SU-DHL-6 (cell line): Measurements from ENCODE around the gene NAGPA.

Experiments
- CTCF ChIP-seq: fragments of 200-600 bp; sonication (generic); IDR thresholded peaks from one replicate; pipeline ENCODE4 v1.5.1; 2017; ENCODE audit warnings: antibody characterized with exemption, mild to moderate bottlenecking, low read length, moderate library complexity; ENCODE audit not compliant: insufficient read depth, poor library complexity, severe bottlenecking
- EZH2phosphoT487 ChIP-seq: fragments of 200-600 bp; sonication (generic), shearing (Covaris generic); conservative IDR thresholded peaks from 2 replicates; pipeline ENCODE4 v1.6.1; 2018; ENCODE audit warnings: mild to moderate bottlenecking, antibody characterized with exemption, low read length, moderate library complexity, mixed read lengths

DNA sequence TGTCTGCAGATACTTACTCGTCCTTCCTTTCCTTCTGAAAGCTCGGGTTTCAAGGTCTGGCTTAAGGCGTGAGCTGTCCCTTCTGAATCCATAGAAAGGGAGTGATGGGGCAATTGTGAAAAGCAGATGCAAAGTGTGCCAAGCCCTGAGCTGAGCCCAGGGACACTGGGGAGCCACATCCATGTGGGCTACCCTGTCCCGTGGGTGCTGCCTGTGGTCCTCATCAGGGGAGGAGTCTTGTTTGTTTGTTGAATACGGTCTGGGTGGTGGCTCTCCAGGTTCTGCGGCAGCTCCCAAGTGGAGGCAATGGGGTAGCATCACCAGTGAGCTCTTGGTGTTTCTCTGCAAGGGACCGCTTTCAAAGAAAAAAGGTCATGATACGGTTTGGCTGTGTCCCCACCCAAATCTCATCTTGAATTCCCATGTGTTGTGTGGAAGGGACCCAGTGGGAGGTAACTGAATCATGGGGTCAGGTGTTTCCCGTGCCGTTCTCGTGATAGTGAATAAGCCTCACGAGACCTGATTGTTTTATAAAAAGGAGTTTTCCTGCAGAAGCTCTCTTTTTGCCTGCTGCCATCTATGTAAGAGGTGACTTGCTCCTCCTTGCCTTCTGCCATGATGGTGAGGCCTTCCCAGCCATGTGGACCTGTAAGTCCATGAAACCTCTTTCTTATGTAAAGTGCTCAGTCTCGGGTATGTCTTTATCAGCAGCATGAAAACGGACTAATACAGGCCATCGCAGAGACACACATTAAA is 36.9 kb upstream of the NAGPA start:
- TF ChIP-seq EZH2phosphoT487 (no peak), CTCF (no peak)
